ENCODE data around the gene SNX24.
"Not testable (repeated sequence)": the region's sequence is repeated elsewhere in the genome, so short reads cannot be mapped to it uniquely, and the experiment has no call there.

Gene SNX24

DNA sequence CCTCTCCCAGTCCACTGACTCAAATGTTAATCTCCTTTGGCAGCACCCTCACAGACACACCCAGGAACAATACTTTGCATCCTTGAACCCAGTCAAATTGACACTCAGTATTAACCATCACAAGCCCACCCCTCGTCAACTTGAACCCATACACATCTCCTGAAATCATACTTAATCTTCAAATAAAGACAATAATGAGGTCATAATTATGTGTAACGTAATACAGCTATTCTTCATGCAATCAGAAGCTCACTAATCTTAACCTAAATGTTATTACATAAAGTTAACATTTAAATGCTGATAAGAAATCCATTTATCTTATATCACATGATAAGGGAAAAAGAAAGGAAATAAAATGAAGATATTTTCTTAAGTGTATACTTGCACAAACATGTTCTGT lies 125.9 kb downstream of the SNX24 start:
- DNase-seq: no peak

DNA sequence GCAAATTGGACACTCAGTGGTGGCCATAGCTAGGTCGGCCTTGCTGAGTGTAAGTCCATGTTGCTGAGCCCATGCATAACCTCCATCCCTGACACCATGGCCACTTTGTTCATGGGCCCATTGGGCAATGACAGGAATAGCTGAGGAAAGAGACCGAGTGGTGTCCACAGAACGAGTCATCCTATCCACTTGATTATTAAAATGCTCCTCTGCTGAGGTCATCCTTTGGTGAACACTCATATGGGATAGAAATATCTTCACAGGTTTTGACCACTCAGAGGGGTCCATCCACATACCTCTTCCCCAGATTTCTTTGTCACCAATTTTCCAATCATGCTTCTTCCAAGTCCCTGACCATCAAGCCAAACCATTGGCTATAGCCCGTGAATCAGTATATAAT lies 127.5 kb downstream of the SNX24 start:
- DNase-seq: no peak

DNA sequence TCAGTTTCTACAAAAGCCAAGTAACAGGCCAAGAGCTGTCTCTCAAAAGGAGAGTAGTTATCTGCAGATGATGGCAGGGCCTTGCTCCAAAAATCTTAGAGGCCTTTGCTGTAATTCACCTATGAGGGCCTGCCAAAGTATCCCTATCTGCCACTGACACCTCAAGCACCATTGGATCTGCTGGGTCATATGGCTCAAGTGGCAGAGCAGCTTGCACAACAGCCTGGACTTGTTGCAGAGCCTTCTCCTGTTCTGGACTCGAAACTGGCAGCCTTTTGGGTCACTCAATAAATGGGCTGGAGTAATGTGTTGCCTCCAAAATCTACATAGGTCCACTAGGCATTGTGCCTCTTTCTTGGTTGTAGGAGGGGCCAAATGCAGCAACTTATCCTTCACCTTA lies 128.3 kb downstream of the SNX24 start:
- DNase-seq: not testable (repeated sequence)

DNA sequence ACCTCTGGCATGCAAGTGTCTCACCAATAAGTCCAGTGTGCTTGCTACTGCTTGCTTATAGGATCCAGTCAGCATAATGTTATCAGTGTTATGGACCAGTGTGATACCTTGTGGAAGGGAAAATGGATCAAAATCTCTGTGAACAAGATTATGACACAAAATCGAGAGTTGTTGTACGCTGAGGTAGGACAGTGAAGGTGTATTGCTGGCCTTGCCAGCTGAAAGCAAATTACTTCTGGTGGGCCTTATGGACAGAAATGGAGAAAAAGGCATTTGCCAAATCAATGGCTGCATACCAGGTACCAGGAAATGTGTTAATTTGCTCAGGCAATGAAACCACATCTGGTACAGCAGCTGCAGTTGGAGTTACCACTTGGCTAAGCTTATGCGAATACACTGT lies 128.8 kb downstream of the SNX24 start:
- DNase-seq: not testable (repeated sequence)

DNA sequence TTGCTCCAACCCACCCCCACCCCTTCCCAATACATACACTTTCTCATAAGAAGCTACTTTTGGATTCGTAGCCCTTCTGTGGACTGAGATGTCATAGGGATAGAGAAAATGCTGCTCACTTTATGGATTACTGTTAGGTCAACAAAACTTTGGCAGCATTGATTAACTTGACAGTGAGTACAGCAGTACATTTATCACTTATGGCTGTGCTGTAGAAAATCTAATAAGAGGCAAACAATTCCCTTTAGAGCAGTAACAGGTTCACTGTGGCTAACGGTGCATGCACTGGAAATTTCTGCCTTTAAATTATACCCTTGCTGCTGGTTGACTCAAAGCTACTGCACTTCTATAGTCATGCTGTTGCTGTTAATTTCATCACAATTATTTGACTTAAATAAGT lies 131.9 kb downstream of the SNX24 start:
- DNase-seq: peak; percentile 20

DNA sequence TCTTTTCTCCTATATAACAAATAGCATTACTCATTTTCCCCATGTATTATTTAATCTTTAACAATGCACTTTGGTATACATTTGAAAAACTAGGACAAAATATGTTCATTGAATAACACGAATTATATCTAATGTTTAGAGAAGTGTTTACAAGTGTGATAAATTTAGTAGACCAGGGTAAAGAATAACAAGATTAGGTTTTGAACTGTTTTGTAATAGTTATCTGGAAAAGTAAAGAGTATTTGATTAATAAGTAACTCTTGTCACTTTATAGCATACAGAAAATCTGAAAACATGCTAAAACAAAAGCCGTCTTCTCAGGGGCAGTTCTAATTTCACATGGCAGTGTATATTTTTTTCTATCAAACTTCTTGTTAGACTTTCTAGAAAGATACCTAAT lies 132.7 kb downstream of the SNX24 start:
- DNase-seq: no peak

DNA sequence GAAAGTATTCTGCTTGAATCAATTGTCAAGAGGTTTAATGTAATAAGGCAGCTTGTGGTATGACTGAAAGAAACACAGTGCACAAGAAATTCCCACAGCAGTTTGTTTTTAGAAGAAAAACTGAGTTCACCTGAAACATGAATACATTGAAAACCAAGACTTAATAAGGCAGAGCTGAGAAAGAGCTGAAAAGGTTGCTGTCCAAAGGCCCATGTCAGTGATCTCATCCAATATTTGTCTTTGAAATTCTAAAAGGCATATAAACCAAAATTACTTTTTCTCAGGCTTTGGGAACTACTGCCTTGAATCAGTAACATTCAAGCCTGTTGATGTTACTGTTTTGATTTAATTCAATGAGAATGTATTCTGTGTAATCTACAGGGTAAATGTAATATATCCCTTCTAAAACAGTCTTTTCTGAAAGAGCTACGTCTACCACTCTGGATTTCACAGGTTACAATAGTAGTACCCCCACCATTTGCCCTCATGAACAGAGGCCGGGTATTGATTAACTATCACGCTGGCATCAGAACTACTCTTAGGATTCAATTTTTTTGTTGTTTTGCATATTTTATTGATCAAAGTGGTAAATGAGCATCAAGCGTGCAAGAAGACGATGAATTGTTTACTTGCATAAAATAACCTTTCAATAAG lies 133.4 kb downstream of the SNX24 start:
- no peak for DNase-seq

DNA sequence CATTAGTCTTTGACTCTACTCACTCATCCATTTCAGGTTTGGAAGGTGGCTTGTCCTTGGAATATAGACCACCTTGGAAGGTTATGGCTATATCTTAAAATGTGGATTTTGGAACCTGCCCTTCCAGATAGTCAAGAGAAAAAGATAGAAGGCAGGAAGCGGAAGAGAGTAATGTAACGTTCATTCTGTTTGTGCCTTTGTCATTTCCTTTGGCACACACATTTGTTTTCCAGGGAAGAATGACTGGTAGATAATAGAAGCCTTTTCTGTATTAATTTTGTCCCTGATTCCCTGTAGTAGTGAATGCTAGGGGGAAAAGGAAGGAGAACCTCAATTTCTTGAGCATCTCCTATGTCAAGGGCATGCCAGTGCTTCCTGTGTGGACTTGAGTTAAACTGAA lies 136.4 kb downstream of the SNX24 start:
- DNase-seq: no peak

DNA sequence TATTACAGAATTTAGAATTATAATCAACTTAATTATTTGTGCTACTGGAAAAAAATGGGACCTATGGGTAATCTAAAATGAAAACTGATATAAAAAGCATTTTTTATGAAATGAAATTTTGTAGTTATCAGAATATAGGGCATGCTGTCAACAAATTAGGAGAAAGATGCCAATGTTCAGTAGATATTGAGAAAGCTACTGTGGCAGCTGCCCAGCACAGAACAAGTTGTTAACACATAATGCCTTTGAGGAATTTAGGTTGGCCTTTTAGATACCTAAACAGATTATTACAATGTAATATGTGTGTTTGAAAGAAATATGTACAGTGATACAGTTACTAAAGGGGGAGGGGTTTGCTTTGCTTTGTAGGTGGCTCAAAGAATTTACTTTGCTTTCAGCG lies 137.0 kb downstream of the SNX24 start:
- DNase-seq: no peak

DNA sequence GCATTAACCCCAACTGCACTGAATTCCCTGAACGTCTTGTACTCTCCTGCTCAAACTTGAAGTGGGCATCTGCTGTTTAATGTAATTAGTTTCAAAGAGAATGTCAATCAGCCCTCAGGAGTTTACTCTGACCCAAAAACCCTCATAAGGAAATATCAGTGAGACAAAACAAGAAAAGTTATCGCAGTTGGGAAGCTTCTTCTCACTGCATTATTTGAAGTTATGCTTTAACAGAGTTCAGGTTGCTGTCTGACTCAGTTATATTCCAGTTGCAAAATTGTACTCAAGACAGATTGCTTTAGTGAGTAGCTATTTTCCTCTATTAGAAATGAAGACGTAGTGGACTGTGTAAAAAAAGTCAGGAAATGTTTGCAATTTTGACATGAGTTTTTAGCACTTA lies 139.0 kb downstream of the SNX24 start:
- no peak for DNase-seq

DNA sequence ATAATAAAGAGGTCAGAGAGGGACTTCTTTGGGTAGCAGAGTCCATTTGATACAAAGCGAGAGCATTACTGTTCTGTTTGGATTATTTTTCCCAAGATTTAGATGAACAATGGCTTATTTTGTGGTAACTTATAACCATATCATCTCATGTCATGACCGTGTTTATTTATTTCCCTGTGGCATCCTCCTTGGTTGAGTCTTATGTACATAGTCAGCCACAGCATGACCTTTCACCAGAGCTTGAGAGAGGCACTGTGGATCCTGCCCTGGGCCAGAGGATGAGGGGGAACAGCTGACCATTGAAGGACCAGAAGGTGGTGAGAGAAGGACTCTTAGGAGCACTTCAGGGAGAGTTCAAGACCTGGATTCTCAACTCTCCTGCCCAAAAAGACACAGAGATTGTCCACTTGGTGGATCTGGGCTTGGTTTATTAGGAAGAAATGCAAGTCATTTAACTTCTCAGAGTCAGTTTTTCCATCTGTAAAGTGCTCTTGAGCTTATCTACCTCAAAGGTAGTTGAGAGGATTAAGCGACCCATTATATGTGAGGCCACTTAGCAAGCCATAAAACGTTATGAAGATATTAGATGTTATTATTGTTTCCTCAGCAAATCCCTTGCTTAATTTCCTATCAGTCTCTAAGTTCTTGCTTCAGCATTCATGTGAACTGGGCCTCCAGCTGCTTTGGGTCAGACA lies 139.7 kb downstream of the SNX24 start:
- DNase-seq: no peak

DNA sequence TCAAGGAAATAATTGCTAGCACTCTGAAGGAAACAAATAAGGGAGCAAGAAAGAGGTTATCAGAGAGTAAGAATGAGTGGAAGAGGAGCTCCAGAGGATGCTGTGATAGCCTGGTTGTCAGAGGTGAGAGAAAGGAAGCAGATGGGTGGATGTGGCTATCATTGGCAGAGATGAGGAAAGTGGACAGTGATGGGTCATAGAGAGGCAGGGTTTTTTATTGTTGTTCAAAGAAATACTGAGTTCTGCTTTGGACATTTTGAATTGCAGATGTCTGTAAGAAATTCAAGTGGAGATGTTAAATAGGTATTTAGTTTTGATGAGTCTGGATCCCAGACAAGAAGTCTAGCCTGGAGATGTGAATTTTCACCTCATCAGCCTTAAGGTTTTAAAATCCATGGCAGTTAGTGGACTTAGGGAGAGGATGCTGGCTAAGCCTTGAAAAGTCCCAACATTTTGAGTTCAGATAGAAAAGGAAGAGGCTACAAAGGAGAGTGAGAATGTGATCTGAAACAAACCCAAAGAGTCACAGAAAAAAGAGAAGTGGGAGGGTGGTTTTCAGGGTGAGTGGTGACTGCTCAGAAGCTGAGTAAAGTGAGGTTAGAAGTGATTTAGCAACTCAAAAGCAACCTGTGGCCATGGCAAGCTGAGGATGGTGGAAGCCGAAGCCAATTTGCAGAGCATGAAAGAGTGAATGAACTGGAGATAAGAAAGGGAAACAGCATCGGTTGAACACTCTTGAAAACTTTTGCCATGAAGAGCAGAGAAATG lies 140.7 kb downstream of the SNX24 start:
- DNase-seq: no peak

DNA sequence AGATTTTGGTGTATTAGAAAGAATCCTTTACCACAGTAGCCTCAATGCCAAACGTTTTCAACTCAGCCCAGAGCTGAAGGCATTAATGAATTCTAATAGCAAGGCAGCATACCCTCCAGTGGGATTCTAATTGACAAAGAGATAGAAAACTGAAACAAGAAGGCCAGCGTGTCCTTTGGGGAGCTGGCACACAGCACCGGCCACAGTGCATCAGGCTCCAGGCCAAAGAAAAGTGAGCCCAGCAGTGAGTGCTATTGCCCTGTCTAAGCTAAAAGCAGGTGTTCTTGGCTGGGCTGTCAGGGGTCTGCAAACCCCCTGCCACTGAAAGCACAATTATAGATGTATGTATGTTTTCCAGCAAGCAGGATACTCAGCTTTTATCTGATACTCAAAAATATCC lies 150.7 kb downstream of the SNX24 start:
- DNase-seq: no peak

DNA sequence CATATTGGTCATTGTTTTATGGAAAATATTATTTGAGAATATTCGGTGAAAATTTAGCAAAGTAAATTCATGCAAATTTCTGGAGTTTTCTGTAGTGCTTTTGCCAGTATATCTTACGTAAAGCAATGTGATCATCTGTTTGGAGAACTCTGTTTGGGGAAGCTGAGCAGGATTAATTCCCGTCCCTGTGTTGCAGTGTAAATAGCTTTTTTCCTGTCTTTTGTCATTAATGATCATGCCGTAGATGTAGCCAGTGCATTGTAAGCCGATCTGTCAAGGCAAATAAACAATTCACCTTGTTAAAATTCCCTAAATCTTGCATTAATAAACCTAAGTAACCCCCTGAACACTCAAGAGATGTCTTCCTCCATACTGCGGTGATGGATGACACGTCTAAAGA lies 151.9 kb downstream of the SNX24 start:
- DNase-seq: peak; percentile 73

DNA sequence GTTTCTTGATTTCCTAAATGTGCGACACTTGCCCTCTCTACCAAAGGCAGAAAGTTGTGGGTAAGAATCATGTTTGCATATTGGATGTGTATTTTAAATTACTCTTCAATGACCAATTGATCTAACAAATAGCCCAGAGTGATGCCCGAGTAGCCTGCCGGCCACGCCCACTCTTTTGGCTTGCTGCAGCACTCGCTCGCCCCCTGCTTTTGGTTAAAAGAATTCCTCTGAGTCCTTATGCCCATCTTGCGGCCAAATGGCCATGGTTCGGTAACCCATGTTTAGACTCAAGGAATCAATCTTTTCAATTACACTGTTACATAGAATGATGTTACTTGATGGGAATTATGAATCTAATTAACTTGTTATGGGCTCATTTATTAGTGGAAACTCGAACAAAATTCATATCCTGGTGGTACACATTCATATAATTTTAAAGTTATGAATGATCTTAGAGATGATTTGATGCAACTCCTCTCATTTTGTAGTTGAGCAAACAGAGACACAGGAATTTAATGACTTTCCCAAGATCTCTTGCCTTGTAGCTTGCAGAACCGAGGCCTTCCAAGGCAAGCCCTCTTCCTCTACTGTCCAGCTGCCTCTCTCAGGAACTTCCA lies 154.6 kb downstream of the SNX24 start:
- peak; percentile 65 for DNase-seq

DNA sequence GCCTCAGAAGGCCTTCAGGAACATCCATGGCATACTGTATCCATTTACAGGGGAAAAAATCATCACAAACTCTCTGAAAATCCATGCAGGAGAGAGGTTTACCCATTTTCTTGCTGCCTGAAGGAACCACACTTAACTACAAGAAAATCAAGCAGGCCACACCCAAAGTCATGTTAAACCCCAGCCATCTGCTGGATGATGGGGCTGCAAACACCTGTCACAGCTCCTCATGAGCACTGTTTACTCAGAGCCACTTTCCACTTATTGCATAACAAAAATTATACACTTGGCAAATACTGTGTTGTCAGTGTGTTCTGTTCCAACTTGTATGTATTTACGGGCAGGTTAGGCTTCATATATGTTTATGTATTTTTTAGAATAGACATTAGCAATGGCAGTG lies 155.3 kb downstream of the SNX24 start:
- peak; percentile 95 for DNase-seq

DNA sequence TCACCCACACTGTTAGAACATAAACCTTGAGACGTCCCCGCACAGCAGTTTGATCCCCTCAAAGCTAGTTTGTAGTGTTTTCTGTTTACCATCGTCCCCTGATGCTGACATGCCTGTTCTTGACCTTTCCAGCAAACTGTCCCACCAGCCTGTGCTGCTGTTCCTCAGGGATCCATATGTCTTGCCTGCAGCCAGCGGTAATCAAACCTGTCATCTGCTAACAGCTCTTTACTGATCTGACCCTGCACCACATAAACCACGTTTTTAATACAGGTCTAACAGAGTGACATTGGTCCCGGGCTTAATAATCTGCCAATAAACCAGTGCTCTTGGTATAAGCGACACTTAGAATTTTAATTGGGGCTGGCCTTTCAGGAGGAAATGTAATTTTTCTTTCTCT lies 156.4 kb downstream of the SNX24 start:
- DNase-seq: peak; percentile 80

DNA sequence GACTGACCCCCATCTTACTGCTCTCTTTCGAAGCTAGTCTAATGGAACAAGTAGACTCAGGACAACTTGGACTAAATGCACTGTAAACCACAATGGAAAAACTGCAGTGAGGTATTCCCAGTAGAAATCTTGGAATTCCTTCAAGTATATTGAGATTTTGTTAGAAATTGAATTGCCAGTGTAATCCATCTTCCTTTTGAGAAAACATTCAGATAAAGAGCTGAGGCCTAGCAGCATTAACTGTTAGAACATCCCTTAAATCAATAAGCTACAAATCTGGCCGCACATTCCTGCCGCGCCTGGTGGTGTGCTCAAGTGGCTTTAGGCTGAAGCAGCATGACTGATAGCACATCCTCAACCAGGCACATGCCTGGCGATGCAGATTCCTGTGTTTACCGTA lies 161.8 kb downstream of the SNX24 start:
- DNase-seq: no peak

DNA sequence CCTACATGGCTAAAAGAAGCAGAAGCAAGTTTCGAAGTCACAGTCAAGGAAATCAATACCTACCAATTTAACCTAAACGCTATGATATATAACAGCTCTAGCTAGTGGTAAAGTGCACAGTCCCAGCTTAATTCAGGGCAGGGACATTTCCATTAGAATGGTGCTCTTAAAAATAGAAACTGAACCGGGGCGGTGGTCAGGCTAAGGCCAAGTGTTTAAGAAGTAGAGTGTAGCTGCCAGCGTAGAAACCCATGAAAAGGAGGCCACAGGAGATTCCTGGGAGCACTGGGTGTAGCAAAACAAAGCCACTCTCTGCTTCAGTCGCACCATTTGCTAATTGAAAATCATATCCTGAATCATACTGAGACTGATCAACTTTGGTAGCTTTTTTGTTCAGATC lies 162.3 kb downstream of the SNX24 start:
- DNase-seq: no peak

DNA sequence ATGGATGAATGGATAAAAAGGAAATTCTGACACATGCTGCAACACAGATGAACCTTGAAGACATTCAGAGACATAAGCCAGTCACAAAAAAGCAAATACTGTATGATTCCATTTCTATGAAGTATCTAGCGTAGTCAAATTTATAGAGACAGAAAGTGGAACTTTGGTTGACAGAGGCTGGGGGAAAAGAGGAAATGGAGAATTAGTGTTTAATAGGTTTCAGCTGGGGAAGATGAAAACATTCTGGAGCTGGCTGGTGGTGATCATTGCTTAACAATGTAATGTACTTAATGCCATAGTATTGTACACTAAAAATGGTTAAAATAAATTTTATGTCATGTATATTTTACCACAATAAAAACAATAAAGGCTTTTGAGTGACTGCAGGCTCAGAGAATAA lies 166.9 kb downstream of the SNX24 start:
- DNase-seq: no peak

DNA sequence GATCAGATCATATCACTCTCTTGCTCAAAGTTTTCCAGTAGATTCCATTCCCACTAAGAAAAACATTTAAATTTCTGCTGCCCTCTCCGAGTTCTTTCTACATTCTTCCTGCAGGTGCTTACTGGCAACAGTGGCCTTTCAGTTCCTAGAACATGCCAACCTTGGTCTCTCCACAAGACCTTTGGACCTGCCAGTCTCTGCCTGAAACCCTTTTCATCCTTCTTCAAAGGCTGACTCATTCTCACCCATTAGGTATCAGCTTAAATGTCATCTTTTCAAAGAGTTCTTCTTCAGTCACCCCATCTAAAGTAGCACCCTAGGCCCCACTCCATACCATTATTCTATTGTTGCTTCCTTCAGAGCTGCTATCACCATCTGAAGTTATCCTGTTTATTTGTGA lies 169.3 kb downstream of the SNX24 start:
- no peak for DNase-seq

DNA sequence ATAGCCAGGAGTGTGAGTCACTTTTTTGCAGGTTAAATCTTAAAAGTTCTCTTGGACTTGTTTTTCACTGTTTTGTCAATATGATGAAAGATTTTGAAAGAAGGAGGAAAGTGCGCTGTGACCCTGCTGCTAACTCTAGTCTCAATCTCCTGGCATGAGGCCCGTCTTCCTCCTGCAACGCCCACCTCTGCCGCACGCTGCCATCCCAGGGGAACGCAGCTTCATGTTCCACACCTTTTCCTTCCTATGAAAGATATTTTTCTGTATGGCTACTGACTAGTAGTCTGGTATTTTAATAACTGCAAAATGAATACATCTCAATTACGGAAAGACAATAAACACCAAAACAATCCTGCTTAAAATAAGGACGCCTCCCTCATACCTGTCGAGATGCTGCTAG lies 182.8 kb downstream of the SNX24 start:
- no peak for DNase-seq

DNA sequence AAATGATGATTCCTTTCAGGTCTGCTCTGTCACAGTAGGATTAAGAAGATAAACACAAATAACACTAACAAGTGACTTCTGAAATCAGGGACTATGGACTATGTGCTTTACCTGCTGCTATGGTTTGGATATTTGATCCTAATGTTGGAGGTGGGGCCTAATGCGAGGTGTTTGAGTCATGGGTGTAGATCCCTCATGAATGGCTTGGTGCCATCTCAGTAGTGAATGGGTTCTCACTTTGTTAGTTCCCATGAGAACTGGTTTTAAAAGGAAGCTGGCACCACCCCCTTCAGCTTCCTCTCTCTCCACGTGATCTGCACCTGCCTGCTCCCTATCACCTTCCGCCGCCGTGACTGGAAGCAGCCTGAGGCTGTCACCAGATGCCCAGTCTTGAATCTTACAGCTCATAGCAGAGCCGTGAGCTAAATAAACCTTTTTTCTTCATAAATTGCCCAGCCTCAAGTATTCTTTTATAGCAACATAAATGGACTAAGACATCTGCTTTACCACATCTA lies 187.8 kb downstream of the SNX24 start:
- DNase-seq: peak; percentile 64

Measured in NCI-H69 (cell line).